Hair follicular keratinocyte (primary cell): ENCODE measurements around the gene EARS2. TPM values are rescaled to one million over a fixed set of nuclear protein-coding genes. Genes with fewer than 3 reads are reported as not detected.

Experiments
- total RNA-seq: library from RNA; depleted of rRNA; stranded (reverse); fragments of >200 nt; gene quantifications from 2 replicates; pipeline ENCODE4 v1.2.3, GENCODE V29; 2015

The EARS2 gene
- 32.4 and 41.7 TPM in 2 replicates for total RNA-seq

DNA sequence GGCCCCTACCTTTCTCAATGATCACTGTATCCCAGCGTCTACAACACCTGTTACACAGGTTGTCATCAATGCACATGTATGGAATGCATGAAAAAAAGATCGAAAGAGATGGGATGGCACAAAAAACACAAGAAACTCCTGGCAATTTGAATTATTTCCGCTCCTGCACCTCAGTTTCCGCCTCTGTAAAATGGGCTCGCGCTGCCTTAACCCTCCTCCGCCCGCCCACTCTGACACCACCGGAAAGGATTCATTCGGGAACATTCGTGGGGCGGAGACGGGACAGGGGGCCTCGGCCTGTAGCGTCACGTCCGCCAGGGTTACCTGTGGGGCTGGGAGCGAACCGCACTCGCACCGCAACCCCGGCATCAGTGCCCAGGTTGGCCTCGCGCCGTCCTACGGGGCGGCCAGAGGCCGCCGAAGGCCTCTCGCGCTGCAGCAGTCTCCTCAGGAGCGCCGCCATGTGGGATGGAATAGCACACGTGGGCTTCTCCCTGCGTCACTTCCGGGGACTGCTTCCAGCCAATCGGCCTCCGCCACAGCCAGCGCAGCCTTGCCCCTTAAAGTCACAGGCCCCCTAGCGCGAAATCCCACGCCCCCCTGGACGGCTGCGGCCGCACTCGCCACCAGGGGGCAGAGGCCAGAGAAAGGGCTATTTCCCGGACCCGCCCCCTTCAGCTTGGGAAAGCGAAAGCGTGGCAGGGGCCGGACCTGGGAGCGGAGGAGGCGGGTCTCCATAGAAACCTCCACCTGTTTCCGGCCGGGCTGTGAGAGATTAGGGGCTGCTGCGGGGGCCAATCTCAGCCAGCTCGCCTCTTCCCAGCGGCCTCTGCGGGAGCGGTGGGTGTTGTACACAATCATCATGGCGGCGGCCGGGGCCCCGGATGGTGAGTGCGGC lies at the start of gene EARS2, which contains the start of gene UBFD1:
Gene EARS2 (minus strand): TSS at position 470 of the 898 bp plus-strand sequence. CDS start 7 bp downstream, at position 463.
Gene UBFD1 (plus strand): TSS at position 847 of the 898 bp plus-strand sequence. CDS start 16 bp downstream, at position 863.

DNA sequence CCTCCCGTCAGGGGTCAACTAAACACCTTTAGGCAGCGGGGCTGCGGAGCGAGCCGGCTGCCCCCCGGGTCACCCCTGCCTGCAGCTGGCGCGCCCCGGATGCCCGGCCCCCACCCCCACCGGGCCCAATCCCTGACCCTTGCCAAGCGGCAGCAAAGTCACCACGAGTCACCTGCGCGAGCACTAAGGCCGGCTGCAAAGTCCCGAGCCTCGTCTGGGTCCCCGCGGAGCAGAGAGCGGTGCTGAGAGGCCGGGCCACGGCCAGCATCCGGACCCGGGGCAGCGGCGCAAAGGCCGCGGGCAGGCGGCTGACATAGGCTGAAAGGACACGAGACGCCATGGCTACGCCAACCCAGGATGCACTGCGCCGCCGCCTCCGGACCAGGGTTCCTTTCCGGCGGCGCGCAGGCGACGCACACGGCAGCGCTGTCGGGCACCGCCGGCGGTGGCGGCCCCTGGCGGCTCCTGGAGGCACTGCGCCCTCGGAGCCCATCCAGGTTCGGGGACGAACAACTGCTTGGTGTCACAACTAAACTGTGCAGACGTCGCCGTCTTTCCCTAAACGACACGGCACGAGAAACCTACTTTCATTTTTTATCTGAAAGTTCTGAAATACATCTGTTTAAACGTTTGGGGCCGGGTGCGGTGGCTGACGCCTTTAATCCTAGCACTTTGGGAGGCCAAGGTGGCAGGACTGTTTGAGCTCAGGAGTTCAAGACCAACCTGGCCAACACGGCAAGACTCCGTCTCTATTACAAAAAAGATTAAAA lies 39.0 kb upstream of the EARS2 start, which contains the start of gene NDUFAB1:
Gene NDUFAB1 (minus strand): TSS at position 366 of the 770 bp plus-strand sequence. CDS start 26 bp downstream, at position 340.

DNA sequence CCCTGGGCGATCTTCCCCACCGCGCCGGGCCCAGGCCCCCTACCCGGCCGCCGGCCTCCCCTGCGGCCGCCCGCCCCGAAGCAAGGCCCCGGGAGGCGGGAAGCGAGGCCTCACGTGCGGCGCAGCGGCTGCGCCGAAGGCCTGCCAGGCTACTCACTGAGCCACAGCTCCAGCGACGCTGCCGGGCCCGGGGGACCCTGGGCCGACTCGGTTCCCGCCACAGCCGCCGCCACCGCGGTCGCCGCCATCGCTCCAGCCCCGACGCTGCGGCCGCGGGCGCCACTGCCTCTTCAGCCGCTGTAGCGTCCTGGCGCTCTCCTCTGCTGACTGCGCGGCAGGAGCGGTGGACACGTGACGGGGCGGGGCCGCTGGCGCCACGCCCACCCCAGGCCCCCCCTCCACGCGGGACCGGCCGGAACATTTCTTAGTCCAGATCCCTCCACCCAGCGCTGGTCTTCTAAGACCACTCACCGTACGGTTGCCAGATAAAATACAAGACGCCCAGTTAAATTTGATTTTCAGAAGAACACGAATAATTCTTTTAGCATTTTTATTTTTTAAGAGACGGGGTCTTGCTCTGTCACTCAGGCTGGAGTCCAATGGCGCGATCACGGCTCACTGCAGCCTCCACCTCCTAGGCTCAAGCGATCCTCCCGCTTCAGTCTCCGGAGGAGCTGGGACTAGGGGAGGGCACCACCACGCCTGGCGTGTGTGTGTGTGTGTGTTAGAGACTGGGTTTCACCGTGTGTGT lies 46.8 kb downstream of the EARS2 start, which contains the start of gene GGA2:
Gene GGA2 (minus strand): TSS at position 331 of the 751 bp plus-strand sequence. CDS start 83 bp downstream, at position 248.

Other genes starting within 250 kb of the EARS2 start
- 10.2 TPM in 2 replicates for gene COG7, start 104.2 kb downstream of the EARS2 start, total RNA-seq
- gene GGA2, start 46.9 kb downstream of the EARS2 start, total RNA-seq, result 15.6 and 32.2 TPM in 2 replicates
- gene UBFD1, start 377 bp upstream of the EARS2 start, total RNA-seq, result 61.1 and 69.9 TPM in 2 replicates
- gene NDUFAB1, start 39.0 kb upstream of the EARS2 start, total RNA-seq, result 147 and 213 TPM in 2 replicates
- 8.6 and 12.3 TPM in 2 replicates for gene PALB2, start 84.0 kb upstream of the EARS2 start, total RNA-seq
- 39.8 and 54.5 TPM in 2 replicates for gene DCTN5, start 84.1 kb upstream of the EARS2 start, total RNA-seq
- gene PLK1, start 121.5 kb upstream of the EARS2 start, total RNA-seq, result 22.1 and 94.8 TPM in 2 replicates
- gene ERN2, start 155.9 kb upstream of the EARS2 start, total RNA-seq, result not detected in 2 replicates
- not detected in 2 replicates for gene CHP2, start 197.7 kb upstream of the EARS2 start, total RNA-seq